ENCODE measurements around the gene SAA4.

- TF ChIP-seq CTCF (conservative IDR thresholded peaks at IDR 0.05; ENCODE audit: low read depth in 2 of 2), result no peak
- TF ChIP-seq CREB1 (CRISPR knock-in tag; IDR thresholded peaks at IDR 0.05; ENCODE audit: low read depth), result no peak
- no peak for TF ChIP-seq REST (IDR thresholded peaks at IDR 0.05; ENCODE audit: unreplicated experiment)
- TF ChIP-seq EZH2phosphoT487 (IDR thresholded peaks at IDR 0.05; ENCODE audit: unreplicated experiment), result no peak
- TF ChIP-seq EZH2 (IDR thresholded peaks at IDR 0.05; ENCODE audit: low read depth, unreplicated experiment), result no peak
- TF ChIP-seq POLR2AphosphoS5 (IDR thresholded peaks at IDR 0.05; ENCODE audit: low read depth), result no peak
- no peak for TF ChIP-seq ETS1 (IDR thresholded peaks at IDR 0.05)
- no peak for TF ChIP-seq ZNF114 (CRISPR knock-in tag; IDR thresholded peaks at IDR 0.05)
- TF ChIP-seq NANOG (IDR thresholded peaks at IDR 0.05; ENCODE audit: borderline replicate concordance), result no peak
- TF ChIP-seq ZNF331 (CRISPR knock-in tag; IDR thresholded peaks at IDR 0.05; ENCODE audit: low read depth), result no peak
- TF ChIP-seq JUNB (IDR thresholded peaks at IDR 0.05; ENCODE audit: unreplicated experiment), result no peak
Observed at GRCh38 chr11:18193010-18193409, 43.6 kb downstream of the SAA4 start.

Measured in GM23338 (cell line).